Dermis blood vessel endothelial cell (primary cell): ENCODE data around the gene CCDC136. TPM values are rescaled to one million over a fixed set of nuclear protein-coding genes. Genes with fewer than 3 reads are reported as not detected.
A peak's percentile ranks its signal among the peaks of the same experiment; 100 is the strongest.

Experiments
- DNase-seq: peaks from one replicate; pipeline ENCODE4 v3.0.0; 2010
- total RNA-seq: library from RNA; depleted of rRNA; stranded (reverse); fragments of >200 nt; gene quantifications from 2 replicates; pipeline ENCODE4 v1.2.3, GENCODE V29; 2014

CCDC136 gene
- total RNA-seq, 1 donor from 2014 or later: 1.7 TPM

DNA sequence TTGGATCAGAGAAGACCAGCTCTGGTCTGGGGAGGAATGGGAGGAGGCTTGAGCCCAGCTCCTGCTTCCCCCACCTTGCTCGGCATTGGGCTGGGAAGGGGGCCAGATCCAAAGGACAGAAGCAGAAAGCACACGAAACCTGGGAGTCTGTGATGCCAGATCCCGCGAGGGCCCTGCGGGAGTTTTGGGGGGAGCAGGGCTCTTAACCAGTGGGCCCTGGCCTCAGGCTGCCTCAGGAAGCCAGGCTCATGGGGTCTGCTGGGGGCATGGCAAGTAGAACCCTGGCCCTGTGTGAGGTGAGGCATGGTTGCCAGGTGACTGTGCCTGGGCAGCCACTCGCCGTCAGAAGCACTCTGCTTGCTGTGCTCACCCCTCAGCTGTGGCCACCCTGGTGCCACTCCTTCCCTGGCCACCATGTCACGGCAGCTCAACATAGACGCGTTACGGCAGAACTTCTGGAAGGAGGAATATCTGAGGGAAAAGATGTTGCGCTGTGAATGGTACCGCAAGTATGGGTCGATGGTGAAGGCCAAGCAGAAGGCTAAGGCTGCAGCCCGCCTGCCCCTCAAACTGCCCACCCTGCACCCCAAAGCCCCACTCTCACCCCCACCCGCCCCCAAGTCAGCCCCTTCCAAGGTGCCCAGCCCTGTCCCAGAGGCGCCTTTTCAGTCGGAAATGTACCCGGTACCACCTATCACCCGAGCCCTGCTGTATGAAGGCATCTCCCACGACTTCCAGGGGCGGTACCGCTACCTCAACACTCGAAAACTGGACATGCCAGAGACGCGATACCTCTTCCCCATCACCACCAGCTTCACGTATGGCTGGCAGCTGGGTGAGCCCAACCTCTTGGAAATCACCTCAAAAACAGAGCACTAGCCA is 74.5 kb downstream of the CCDC136 start:
- no peak for DNase-seq

GRCh38 chr7:128867241-128867640 is 75.5 kb downstream of the CCDC136 start:
- no peak for DNase-seq

DNA sequence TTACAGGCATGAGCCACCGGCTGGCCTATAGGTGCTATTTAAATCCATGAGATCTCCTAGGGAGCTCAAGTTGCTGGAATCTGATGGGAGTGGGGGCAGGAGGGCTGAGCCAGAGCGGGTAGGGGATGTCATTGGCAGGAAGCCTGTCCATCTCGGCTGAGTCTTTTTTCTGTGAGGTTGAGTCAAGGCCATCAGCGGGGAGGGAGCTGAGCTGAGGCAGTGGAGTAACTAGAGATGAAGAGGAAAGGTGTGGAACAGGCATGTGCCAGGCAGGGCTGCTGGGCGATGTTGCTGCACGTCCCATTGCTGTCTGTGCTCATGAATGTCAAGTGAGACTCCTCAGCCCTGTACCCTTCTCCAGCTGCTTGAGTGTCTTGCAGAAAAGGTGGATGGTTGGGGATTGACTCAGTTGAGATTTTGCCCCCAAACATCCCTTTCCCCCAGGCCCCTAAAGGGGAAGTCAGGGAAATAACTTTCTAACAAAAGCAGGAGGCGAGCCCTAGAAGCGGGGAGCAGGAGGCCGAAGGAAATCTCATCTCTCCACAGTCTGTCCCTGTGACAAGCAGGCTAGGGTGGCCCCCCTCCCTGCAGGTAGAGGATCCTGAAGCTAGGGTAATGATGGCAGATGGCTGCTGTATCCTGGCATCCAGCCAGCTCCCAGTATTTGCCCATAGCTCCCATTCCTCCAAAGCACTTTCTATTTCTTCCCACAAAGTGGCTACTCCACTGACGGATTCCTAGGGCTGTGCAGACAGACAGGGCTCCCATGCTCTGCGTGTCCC is 76.3 kb downstream of the CCDC136 start:
- no peak for DNase-seq

DNA sequence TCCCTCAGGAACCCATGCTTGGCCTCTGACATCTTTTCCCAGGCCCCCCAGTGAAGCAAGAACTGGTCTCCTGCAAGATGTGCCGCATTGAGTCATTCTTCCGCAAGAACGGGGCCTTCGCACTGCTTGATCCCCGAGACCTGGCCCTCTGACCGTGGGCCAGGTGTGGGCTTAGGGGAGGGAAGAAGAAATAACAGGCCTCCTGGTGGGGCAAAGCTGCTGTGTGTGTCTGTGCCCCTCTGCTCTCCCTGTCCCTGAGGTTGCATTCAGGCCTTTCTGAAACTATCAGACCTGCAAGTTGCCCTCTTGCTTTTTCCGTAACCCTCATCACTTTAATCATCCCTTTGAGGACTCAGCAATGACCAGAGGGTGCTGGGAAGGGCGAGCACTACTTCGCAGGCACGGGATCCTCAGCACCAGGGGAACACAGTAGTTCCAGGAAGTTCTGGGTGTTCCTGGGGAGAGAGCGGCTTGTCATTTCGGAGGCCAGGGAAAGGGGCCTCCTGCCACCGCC is 76.9 kb downstream of the CCDC136 start:
- no peak for DNase-seq

GRCh38 chr7:128869138-128869943 is 77.6 kb downstream of the CCDC136 start:
- peak; percentile 59 for DNase-seq

GRCh38 chr7:128869944-128870285 is 78.1 kb downstream of the CCDC136 start:
- DNase-seq: no peak

DNA sequence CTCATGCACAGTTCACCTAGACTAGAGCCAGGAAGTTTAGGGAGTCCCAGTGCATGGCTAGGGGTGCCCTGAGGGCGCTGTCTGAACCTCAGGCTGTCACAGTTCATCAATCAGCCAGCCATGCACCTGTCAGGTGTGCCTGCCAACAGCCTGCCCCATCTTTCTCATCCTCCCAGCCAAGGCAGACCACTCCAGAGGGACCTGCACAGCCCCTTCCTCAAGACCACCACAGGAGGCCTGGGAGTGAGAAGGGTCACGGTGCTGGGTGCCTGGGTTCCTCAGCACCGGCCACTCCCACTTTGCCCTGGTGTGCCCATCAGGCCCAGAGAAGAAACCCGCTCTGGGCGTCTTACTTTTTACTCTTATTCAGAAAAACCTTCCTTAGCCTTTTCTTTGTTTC is 79.3 kb downstream of the CCDC136 start:
- DNase-seq: no peak

Other genes with a start within 250 kb of the CCDC136 start
- 0.14 and 0.17 TPM in 2 replicates for gene GARIN1A, start 119.7 kb upstream of the CCDC136 start, total RNA-seq
- gene CALU, start 52.6 kb upstream of the CCDC136 start, total RNA-seq: 421 and 506 TPM in 2 replicates
- not detected in 2 replicates for gene OPN1SW, start 16.2 kb upstream of the CCDC136 start, total RNA-seq
- 117 and 331 TPM in 2 replicates for gene FLNC, start 38.4 kb downstream of the CCDC136 start, total RNA-seq
- 86.5 and 93.1 TPM in 2 replicates for gene ATP6V1F, start 70.9 kb downstream of the CCDC136 start, total RNA-seq
- gene KCP, start 118.7 kb downstream of the CCDC136 start, total RNA-seq: 0.17 TPM in 1 of 2 replicates, not detected in the other
- 0.09 and 0.17 TPM in 2 replicates for gene IRF5, start 146.0 kb downstream of the CCDC136 start, total RNA-seq